Brain microvascular endothelial cell (primary cell): ENCODE results near the gene HIVEP2.

Source experiments
- DNase-seq: peaks from one replicate; pipeline ENCODE4 v3.0.0-alpha.2; 2020
- H3K27ac ChIP-seq: fragments of 250-450 bp; sonication (Bioruptor Pico); 2 replicates; pipeline ENCODE4 v1.5.1; 2020; ENCODE audit warnings: mild to moderate bottlenecking, moderate library complexity
- H3K27me3 ChIP-seq: fragments of 250-450 bp; sonication (Bioruptor Pico); replicated peaks from 2 replicates; pipeline ENCODE4 v1.5.1; 2020; ENCODE audit warnings: mild to moderate bottlenecking
- H3K36me3 ChIP-seq: fragments of 250-450 bp; sonication (Bioruptor Pico); replicated peaks from 2 replicates; pipeline ENCODE4 v1.5.1; 2020; ENCODE audit warnings: mild to moderate bottlenecking
- H3K4me3 ChIP-seq: 2 replicates; pipeline ENCODE4 v1.5.1; 2011; ENCODE audit warnings: low read depth, mild to moderate bottlenecking, control low read depth, low read length, moderate library complexity
- CTCF ChIP-seq: IDR thresholded peaks from 2 replicates; pipeline ENCODE4 v1.5.1; 2011; ENCODE audit warnings: low read depth, mild to moderate bottlenecking, moderate library complexity, low read length, control low read depth, inconsistent platforms; ENCODE audit errors: missing control alignments
- in situ Hi-C: cut with HindIII; loops from 2 replicates; pipeline ENCODE4 v1.10.0; 2017; ENCODE audit warnings: low sequenced_read_pairs, low pct_ligation_motif_present

HIVEP2 gene

DNA sequence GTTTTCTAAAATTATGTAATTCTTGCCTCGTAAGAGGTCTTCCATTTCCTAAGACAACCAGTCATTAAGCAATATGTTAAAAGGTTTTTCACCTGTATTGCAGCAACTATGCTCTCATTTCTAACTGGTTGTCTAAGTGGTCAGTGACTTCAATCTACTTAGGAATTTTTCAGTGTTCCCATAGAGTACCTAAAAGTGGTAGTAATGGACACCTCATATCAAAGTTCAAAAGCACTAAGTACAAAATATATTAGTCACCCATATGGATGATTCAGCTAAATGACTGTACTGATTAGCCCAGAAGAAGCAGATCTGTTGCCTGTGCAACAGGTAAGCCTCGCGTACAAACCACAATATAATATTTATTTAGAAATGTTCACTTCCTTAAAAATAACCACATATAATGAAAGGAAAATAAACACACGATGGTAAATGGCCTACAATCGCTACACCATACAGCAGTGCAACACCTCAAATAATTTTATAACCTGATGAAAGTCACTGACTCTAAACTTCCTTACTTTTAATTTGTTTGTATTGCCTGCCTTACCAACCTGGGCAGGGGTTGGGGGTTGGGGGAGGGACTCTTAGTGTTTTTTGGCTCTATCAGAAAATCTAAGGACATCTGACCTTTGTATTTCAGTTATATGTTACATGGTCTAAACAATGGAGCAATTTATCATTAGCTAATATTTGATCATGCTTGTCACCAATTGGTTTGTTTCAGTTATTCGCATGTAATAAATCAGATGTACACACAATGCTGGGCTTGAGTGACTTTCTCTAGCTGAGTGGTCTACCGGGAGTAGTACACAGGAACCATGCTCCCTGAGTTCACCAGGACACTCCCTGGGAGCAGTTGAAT, 105.9 kb downstream of the HIVEP2 start:
- peak overlapping the region; percentile 32 for H3K27ac ChIP-seq
- in situ Hi-C loops = no loop called here
- no peaks in the 10 kb centered on the region for H3K27me3 ChIP-seq
- H3K36me3 ChIP-seq = no peaks in the 10 kb centered on the region
- no peak for DNase-seq
- TF ChIP-seq CTCF = no peak
- H3K4me3 ChIP-seq = no peak overlapping the region

- TF ChIP-seq CTCF = no peak
- in situ Hi-C loops = no loop called here
Observed at GRCh38 chr6:142835787-142836535, 109.0 kb downstream of the HIVEP2 start.

DNA sequence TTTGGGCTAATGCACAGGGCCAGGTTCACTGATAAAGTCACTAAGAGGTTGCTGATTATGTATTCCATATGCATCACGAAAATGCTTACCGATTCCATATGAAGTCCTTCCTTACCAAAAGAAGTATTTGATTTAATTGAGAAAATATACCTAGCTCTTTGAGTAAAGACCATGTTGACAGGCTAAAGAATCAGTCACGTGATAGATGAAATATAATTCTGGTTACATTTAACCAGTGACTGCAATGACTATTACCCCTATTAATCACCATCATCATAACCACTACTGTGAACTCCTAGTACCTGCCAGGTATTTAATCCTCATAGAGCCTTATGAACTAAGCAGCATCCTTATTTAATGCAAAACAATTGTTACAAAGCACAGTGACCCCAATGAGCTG, 110.1 kb downstream of the HIVEP2 start:
- DNase-seq = no peak
- TF ChIP-seq CTCF = no peak
- in situ Hi-C loops = no loop called here
- no peaks in the 10 kb centered on the region for H3K27me3 ChIP-seq
- H3K4me3 ChIP-seq = no peak overlapping the region
- no peak overlapping the region for H3K27ac ChIP-seq
- no peaks in the 10 kb centered on the region for H3K36me3 ChIP-seq

More at GRCh38 chr6:142835787-142836535, 109.0 kb downstream of the HIVEP2 start:
- no peaks in the 10 kb centered on the region for H3K36me3 ChIP-seq
- no peak overlapping the region for H3K27ac ChIP-seq
- no peaks in the 10 kb centered on the region for H3K27me3 ChIP-seq
- no peak overlapping the region for H3K4me3 ChIP-seq
- DNase-seq = no peak

GRCh38 chr6:142833798-142834197, 111.2 kb downstream of the HIVEP2 start:
- in situ Hi-C loops = no loop called here
- Histone ChIP-seq H3K27ac (peak overlapping the region; percentile 94), H3K27me3 (no peaks in the 10 kb centered on the region), H3K36me3 (no peaks in the 10 kb centered on the region), H3K4me3 (no peak overlapping the region)
- DNase-seq = no peak
- no peak for TF ChIP-seq CTCF

- Histone ChIP-seq H3K36me3 (no peaks in the 10 kb centered on the region), H3K27ac (peak overlapping the region; percentile 94), H3K4me3 (no peak overlapping the region), H3K27me3 (no peaks in the 10 kb centered on the region)
- DNase-seq = peak; percentile 97
- in situ Hi-C loops = no loop called here
- TF ChIP-seq CTCF = no peak
Observed at GRCh38 chr6:142833054-142833453, 111.9 kb downstream of the HIVEP2 start.
